HL-60 (cell line): ENCODE results near the gene ZNF841.

ENCODE experiments used
- POLR2AphosphoS5 ChIP-seq: IDR thresholded peaks from 2 replicates; pipeline ENCODE4 v1.6.1; 2012; ENCODE audit warnings: low read depth
- REST ChIP-seq: IDR thresholded peaks from 2 replicates; pipeline ENCODE4 v1.6.1; 2012; ENCODE audit warnings: low read depth; ENCODE audit not compliant: insufficient replicate concordance
- TF ChIP-seq, protein P1 (sequence below): IDR thresholded peaks from one replicate; pipeline ENCODE4 v1.5.1; 2011; ENCODE audit warnings: low read length, control low read depth, inconsistent platforms; ENCODE audit not compliant: insufficient read depth

- TF ChIP-seq, protein P1, sequence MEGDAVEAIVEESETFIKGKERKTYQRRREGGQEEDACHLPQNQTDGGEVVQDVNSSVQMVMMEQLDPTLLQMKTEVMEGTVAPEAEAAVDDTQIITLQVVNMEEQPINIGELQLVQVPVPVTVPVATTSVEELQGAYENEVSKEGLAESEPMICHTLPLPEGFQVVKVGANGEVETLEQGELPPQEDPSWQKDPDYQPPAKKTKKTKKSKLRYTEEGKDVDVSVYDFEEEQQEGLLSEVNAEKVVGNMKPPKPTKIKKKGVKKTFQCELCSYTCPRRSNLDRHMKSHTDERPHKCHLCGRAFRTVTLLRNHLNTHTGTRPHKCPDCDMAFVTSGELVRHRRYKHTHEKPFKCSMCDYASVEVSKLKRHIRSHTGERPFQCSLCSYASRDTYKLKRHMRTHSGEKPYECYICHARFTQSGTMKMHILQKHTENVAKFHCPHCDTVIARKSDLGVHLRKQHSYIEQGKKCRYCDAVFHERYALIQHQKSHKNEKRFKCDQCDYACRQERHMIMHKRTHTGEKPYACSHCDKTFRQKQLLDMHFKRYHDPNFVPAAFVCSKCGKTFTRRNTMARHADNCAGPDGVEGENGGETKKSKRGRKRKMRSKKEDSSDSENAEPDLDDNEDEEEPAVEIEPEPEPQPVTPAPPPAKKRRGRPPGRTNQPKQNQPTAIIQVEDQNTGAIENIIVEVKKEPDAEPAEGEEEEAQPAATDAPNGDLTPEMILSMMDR = no peak
- TF ChIP-seq POLR2AphosphoS5 (no peak), REST (no peak)
Observed at GRCh38 chr19:52142001-52142595, 46.5 kb upstream of the ZNF841 start.
